T-helper 9 cell (primary cell): ENCODE data around the gene CD44.

Experiments
- DNase-seq: peaks from one replicate; pipeline ENCODE4 v3.0.0-alpha.2; 2020

Gene CD44

GRCh38 chr11:35112056-35112845 is 26.7 kb upstream of the CD44 start:
- no peak for DNase-seq

GRCh38 chr11:35112846-35113105 is 26.2 kb upstream of the CD44 start:
- no peak for DNase-seq

- no peak for DNase-seq
Observed at GRCh38 chr11:35114906-35115687, 23.9 kb upstream of the CD44 start.

- DNase-seq, result no peak
Observed at GRCh38 chr11:35115688-35116030, 23.3 kb upstream of the CD44 start.

- no peak for DNase-seq
Observed at GRCh38 chr11:35116245-35116644, 22.7 kb upstream of the CD44 start.

- no peak for DNase-seq
Observed at GRCh38 chr11:35116762-35117640, 22.0 kb upstream of the CD44 start.

GRCh38 chr11:35118906-35119305 is 20.1 kb upstream of the CD44 start:
- DNase-seq, result no peak

GRCh38 chr11:35121326-35121865 is 17.6 kb upstream of the CD44 start:
- no peak for DNase-seq

- no peak for DNase-seq
Observed at GRCh38 chr11:35122308-35122707, 16.7 kb upstream of the CD44 start.

GRCh38 chr11:35126000-35126878 is 12.7 kb upstream of the CD44 start:
- no peak for DNase-seq

GRCh38 chr11:35126879-35127581 is 11.9 kb upstream of the CD44 start:
- no peak for DNase-seq

GRCh38 chr11:35127619-35128018 is 11.4 kb upstream of the CD44 start:
- no peak for DNase-seq

GRCh38 chr11:35131094-35131493 is 7.9 kb upstream of the CD44 start:
- DNase-seq, result no peak

GRCh38 chr11:35131886-35132285 is 7.1 kb upstream of the CD44 start:
- DNase-seq, result no peak

GRCh38 chr11:35133656-35134055 is 5.3 kb upstream of the CD44 start:
- DNase-seq, result no peak

GRCh38 chr11:35134403-35135148 is 4.4 kb upstream of the CD44 start:
- no peak for DNase-seq

- DNase-seq, result no peak
Observed at GRCh38 chr11:35135222-35135621, 3.7 kb upstream of the CD44 start.

- DNase-seq, result no peak
Observed at GRCh38 chr11:35136311-35136710, 2.7 kb upstream of the CD44 start.

GRCh38 chr11:35138058-35138457 is 913 bp upstream of the CD44 start:
- no peak for DNase-seq

- no peak for DNase-seq
Observed at GRCh38 chr11:35138606-35138942, 397 bp upstream of the CD44 start.

GRCh38 chr11:35139722-35140282 is 831 bp downstream of the CD44 start:
- DNase-seq, result no peak
